GM21723 (cell line): ENCODE measurements around the gene RNF175.

Experiments used
- ATAC-seq: cut with Tn5 transposase; IDR thresholded peaks from one replicate; pipeline ENCODE4 v1.9.1; 2021; ENCODE audit warnings: mild to moderate bottlenecking, moderate library complexity; ENCODE audit not compliant: unreplicated experiment

The RNF175 gene

DNA sequence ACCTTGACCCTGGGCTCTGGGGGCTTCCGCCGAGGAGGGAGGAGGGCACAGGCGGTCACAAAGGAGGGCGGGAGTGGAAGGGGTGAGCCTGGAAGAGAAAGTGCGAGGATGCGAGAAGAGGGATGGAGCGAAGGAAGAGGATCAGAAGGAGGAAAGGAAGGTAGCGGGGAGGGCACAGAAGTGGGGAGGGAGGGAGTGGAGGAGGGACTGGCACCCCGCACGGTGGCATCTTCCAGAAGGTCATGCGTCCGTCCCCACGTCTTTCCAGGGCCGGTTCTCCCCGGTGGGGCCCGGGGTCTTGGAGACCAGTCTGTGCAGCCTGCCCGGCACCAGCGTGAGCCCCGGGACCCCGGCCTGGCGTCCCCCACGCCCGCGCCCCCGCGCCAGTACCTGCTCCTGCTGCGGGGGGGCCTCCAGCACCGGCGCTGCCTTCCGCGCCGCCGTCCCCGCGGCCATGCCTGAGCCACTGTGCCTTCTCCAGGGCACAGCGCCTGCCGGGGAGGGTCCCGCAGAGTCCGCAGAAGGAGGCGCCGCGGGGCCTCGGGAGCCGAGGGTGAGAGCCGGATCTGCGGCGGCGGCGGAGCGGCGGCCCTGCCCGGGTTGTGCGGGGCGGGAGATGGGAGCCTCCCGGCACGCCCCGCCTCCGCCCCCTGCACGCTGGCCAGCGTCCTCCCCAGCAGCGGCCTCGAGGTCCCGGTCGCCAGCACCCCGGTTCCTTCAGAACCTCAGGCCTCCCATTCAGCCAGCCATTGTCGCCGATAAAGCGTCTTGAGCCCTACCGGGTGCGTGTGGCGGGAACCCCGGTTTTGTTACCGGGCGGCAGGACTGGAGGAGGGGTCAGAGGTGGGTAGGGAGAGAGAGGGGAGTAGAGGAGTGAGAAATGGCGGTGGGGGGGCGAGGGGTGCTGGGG is at the start of gene RNF175:
Gene RNF175 (minus strand): TSS at position 618 of the 910 bp plus-strand sequence. CDS start 162 bp downstream, at position 456.
- ATAC-seq = no peak

DNA sequence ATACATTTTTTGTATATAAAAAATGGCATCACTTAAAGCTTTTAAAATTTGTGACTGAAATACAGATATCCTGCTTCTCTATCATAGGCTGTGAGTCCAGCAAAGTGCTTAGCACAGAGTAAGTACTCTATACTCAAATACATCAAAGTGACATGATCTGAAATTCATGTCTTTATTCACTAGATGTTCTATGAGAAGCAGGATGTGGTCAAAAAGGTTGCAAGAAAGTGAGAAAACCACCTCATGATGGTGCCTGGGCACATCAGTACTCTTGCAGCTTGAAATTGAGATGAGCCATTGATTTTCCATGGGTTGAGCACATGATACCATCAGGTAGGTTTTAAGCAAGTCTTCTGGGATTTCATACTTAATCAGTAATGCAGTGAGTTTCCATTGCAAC is 49.5 kb upstream of the RNF175 start:
- no peak for ATAC-seq

DNA sequence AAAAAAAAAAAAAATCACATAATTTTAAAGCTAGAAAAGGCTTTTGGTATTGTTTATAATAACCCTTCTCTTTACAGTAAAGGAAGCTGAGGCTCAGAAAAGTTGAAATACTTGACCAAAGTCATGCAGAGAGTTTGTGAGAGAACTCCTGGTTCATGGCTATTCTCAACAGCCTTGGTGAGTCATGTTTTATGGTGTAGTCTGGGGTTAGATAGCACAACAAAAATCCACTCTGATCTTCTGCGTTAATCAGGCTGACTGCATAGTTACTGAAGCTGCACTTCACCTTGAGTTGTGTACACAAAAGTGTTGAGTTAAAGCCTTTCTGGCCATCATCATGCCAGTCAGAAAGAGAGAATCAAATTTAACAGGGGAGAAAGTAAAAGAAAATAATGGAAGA is 48.4 kb upstream of the RNF175 start:
- no peak for ATAC-seq

DNA sequence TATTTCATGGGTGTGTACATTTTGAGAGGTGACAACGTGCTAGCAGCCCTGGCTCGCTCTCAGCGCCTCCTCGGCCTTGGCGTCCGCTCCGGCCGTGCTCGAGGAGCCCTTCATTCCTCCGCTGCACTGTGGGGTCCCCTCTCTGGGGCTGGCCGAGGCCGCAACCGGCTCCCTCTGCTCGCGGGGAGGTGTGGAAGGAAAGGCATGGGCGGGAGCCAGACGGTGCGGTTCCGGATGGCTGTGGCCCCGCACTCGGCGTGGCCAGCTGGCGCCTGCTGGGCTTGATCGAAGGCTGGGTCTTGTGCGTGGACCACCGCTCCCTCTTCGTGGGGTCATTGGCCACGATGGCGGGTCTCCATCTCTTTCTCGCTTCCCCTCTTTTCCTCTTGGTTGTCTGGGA is 46.2 kb upstream of the RNF175 start:
- no peak for ATAC-seq

DNA sequence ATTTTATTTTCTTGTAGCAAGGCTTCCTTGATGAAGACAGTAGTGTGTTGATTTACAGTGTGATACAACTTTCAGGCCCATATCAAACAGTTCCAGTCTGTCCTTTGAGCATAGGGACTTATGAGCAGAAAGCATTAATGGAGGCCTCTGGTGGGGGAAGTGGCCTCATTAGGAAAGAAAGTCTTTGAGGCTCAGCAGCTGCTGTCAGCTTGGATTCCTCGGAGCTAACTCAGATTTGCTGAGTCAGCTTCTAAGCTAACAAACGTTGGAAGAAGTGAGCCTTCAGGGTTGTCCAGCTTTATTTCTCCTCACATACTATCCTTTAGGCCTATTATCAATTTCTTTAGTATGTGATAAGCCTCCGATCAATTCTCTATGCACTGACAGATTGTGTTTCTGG is 44.9 kb upstream of the RNF175 start:
- no peak for ATAC-seq

DNA sequence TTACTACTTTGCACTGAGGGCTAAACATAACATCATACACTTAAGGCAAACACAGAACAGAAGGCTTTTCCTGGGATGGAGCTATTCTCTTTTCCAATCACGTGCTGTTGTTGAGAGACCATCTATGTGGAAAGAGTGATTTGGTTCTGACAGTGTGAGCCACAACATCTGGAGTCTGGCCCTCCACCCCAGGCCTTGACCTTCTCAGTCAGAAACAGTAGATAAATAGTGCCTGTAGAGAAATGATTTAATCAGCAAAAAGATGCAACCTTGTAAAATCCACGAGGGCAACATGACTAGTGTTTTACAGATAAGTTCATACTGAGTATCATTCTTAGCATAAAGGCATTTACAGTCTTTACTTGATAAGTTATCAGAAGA is 39.9 kb upstream of the RNF175 start:
- ATAC-seq = no peak

DNA sequence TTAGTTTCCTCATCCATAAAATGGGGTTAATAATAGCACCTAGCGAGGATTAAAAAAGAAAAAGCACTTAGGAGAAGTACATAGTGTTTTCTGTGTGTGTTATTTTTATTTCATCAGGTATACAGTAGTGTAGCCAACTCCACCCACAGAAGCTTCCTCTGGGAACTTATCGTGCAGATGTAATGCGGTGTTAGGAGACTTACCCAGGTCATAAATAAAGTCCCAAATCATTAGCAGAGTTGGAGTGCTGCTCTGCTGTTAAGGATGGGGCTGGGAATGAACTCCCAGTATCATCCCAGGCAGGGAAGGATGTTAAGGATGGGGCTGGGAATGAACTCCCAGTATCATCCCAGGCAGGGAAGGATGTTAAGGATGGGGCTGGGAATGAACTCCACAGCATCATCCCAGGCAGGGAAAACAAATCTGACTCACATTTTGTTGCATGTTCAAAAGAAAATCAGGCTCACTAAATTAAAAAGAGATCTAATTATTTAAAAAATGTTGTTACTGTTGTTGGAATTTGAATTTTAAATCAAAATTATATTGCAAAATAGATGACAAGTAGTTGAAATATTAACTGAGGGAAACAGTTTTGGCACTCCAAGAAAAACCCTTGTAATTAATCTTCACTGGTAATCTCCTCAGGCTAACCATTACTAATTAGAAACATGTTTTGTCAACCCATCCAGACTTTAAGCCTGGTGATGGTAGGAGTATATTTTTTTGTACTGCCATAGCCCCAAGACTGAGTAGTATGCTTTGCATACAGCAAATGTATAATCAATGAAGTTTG is 39.3 kb upstream of the RNF175 start:
- no peak for ATAC-seq

DNA sequence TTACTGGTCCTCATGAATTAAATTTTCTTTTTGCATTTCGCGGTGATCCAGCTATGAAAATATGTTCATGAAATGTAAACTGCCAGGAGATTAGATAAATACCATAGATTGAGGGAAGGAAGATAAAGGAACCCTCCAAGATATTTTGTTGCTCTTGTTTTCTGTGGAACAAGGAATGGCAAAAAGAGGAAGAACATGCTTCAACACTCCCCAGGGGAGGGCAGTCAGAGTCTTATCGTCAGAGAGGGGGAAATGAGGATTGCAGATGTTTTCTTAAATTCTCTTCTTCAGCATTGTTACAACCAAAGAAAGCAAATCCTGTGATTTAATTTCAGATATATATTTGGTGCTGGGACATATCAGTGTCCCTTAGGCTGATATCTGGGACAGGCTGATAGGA is 38.6 kb upstream of the RNF175 start:
- ATAC-seq = no peak

DNA sequence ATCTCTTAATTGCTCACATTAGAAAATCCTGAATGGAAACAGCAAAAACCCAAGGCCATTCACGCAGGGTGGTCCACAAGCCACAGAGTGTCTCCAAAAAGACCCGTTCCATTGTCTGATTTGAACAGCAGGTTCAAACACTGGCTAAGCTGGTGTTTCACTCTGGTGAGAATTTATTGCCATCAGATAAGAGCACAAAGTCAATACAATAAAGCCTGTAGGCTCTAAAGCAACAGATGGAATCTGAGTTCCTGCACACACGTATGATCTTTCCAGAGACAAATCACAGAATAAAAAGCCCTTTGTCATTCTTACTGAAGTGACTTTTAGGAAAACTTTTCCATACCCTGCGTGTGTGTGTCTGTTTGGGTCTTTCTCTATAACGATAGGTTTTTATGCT is 34.2 kb upstream of the RNF175 start:
- no peak for ATAC-seq

DNA sequence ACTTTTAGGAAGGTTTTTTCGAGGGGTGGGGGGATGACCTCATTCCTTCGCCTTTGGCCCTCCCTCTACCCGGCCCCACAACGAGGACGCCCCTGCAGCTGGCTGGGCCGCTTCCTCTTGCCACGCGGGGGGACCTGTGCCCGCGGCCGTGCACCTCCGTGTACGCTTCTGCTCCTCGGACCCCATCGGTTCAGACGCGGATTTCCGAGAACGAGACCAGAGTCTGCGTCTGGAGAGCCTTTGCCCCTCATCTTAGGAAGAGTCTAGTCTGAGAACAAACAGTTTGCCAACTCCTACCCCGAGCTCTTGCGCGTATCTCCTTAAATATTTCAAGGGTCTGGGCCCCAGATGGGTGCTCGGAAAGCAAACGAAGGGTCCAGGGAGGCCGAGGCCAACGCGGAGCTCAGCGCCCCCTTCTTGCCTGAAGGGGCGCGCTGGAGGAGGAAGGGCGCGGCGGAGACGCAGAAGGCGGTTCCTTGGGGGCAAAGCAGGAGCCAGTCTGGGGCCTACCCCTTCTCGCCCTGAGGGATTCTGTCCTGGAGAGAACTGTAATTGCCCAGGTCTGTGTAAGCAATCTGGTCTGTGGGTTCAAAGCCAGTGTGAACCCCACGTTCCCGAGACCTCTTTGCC is 32.9 kb upstream of the RNF175 start:
- no peak for ATAC-seq

DNA sequence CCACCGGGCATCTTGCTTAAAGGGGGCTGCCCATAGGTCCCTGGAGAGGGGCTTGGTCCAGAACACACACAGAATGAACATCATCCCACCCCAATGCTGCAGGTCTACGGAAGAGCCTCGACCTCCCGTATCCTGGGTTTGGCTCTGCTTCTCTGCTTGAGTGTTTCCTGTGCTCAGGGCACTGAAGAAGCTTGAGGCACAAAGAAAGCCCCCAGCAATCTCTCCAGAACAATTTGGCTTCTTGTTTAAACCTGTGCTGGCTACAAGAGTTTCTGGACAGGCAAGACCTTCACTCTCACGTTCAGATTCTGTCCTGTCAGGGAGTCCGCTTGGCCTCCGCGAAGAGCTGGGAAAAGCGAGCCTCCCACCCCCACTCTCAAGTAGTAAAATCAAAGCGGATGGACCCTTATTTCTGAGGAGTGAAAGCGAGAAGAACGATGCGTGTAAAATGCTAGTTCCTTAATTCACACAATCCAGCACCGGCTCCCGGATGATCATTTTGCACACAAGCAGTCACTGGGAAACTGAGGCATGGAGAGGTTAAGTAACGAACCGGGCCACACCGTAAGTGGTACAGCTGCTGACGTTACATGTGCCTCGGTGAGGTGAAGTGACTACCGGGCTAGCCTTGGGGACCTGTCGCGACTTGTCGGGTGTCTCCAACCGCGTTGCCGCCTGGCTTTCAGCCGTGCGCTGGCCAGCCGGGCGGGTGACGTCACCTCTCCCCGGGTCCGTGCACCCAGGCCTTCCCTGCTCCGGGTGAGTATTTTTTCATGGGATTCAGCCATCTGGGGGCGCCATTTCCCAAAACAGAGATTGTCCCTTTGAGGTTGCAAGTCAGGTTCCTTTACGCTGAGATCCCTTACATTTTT is 32.2 kb upstream of the RNF175 start:
- ATAC-seq = no peak

DNA sequence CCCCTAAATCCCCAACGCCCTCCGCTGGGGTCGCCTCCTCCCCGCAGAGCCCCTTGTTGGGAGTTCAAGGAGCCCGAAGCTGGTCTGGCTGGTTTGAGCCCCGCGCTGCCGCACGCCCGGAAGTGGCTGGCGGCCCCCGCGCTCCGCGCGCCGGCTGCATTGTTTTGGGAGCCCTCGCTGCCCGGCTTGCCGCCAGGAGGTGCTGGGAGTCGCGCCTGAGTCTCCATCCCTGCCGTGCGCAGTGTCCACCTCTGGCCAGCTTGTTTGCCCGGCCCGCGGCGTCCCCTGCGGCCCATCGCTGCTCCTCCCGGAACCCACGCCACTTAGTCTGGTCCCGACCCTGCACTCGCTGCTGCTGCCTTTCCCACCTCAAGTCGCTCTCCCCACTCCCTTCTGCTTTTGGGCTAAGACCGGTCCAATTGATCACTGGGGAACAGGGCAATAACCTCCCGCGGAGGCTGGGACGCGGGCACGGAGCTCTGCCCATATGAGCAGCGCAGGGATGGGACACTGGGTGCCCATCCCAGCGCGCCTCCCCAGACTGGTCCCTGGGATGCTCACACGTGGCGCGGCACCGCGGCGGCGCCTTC is 31.2 kb upstream of the RNF175 start:
- ATAC-seq = no peak

DNA sequence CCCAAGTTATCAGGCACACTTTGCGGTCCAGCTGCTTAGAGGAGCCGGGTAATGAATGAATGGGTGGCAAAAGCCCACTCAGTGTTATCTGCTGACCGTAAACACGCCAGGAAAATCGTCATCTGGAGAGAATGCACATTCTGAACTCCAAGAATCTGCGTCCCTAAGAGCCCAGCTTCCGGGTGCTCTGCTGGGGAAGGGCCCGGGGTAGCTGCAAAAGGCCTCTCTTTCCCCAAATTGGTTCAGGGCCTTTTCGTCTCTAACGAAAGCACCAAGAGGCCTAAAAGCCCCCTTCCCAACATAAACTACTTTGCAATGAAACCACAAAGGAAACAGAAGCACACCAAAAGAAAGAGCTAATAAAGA is 30.7 kb upstream of the RNF175 start:
- no peak for ATAC-seq

DNA sequence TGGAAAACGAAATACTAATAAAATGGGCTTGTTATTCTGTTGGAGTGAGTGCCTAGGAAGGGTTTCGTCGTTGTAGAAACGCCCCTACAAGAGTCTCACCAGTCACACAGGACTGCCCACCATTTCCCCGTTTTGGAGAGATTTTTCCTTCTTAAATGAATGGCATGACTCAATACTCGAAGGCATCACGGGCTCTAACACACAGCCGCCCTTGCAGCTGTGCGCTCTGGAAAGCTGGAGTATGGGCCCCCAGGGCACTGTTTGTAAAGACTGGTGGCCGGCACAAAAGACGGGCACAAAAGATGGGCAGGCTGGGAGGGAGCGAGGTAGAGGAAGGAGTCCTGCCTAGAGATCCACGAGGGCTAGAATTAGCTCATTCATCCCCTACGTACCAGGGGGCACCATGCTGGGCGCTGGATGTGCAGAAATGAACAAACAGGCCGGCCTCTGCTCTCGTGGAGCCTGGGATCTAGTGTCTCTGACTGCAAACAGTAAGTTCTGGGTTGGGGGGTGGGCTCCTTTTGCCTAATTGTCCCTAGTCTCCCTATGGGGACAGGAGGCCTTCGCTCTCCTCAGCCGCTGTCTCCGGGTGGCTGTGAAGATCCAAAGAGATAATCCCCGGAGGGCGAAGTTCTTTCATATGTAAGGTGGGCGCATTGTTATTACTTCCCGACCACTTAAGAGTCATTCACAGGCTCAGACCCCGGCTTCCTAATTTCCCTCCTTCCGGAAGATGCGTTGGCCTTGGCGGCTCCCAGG is 30.1 kb upstream of the RNF175 start:
- ATAC-seq = no peak

DNA sequence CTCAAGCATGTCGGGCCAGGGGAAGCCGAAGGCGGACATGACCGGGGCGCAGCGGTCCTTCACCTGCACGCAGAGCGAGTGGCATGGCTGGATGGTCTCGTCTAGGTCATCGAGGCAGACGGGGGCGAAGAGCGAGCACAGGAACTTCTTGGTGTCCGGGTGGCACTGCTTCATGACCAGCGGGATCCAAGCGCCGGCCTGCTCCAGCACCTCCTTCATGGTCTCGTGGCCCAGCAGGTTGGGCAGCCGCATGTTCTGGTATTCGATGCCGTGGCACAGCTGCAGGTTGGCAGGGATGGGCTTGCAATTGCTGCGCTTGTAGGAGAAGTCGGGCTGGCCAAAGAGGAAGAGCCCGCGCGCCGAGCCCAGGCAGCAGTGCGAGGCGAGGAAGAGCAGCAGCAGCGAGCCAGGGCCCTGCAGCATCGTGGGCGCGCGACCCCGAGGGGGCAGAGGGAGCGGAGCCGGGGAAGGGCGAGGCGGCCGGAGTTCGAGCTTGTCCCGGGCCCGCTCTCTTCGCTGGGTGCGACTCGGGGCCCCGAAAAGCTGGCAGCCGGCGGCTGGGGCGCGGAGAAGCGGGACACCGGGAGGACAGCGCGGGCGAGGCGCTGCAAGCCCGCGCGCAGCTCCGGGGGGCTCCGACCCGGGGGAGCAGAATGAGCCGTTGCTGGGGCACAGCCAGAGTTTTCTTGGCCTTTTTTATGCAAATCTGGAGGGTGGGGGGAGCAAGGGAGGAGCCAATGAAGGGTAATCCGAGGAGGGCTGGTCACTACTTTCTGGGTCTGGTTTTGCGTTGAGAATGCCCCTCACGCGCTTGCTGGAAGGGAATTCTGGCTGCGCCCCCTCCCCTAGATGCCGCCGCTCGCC is 28.8 kb upstream of the RNF175 start, which contains the start of gene SFRP2:
Gene SFRP2 (minus strand): TSS at position 671 of the 864 bp plus-strand sequence. CDS start 248 bp downstream, at position 423.
- no peak for ATAC-seq

DNA sequence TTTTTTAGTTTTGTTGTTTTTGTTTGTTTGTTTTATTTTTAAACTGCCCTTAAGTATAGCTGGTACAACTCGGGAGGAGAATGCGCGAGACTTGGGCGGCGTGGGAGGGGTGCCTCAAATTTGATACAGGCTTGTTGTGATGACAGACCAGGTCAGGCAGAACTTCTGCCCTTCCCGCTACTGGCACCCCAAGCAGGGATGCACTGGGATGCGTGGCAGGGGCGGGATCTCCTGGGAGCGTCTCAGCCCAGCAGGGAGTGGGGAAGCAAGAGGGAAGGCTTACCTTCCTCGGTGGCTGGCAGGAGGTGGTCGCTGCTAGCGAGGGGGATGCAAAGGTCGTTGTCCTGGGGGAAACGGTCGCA is 28.2 kb upstream of the RNF175 start:
- ATAC-seq = no peak

DNA sequence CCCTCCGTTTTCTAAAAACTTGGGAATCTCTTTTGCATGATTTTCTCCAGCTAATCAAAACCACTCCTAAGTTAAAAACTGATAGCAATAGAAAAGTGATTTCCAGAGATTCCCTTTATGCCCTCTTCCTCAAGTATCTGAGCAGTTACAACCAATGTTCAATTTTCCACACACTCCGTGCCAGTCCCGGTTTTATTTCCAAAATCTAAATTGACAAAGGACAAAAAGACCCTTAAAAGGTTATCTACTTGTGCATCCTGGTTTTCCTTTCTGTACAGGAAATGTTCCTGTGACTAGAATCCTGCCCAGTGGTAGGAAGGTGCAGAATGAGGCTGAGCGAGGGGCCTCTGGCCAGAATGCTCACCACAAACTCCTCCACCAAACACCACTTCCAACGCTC is 27.8 kb upstream of the RNF175 start:
- ATAC-seq = no peak

DNA sequence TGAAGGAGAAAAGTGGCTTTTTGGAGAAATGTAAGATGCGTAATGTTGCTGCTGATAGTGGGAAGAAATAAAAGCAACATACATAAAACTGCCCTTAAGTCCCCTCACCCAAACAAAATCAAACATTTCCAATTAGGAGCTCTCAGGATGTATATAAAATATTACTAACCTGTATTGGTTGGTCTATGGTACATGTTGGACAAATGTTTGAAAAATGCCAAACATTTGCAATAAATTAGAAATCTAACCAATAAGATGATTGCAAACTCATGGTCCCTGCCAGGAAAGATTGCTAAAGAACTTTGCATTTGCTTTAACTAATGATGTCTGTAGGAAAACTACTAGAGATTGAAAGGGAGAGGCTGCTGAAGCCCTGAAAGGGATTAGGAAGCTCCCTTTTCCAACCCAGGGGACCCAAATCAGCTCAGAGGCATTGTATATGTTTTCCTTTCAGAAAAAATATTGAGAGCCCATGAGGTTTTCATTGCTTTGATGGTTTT is 27.3 kb upstream of the RNF175 start:
- ATAC-seq = no peak
